ENCODE data around the gene LYST.

DNA sequence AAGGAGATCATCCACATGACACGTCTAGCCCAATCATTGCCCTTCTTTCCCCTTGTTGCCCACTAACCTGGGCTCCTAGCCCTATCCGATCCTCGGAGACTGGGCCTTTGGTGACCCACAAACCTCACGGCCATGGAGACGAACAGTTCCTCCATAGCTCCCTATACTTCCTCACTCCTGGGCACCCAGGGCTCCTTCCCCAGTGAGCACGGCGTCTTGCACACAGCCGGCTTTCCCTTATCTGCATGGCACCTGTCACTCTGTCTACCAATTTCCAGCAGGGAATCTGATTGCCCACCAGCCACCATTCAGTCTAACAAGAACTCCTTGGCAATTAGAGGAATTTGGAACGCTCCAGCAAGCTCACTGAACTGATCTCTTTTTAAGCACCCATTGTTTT, 220.2 kb downstream of the LYST start:
- TF ChIP-seq, protein P1, sequence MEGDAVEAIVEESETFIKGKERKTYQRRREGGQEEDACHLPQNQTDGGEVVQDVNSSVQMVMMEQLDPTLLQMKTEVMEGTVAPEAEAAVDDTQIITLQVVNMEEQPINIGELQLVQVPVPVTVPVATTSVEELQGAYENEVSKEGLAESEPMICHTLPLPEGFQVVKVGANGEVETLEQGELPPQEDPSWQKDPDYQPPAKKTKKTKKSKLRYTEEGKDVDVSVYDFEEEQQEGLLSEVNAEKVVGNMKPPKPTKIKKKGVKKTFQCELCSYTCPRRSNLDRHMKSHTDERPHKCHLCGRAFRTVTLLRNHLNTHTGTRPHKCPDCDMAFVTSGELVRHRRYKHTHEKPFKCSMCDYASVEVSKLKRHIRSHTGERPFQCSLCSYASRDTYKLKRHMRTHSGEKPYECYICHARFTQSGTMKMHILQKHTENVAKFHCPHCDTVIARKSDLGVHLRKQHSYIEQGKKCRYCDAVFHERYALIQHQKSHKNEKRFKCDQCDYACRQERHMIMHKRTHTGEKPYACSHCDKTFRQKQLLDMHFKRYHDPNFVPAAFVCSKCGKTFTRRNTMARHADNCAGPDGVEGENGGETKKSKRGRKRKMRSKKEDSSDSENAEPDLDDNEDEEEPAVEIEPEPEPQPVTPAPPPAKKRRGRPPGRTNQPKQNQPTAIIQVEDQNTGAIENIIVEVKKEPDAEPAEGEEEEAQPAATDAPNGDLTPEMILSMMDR (IDR thresholded peaks at IDR 0.05 in 8 of 11, conservative IDR thresholded peaks at IDR 0.05 in 3 of 11), result no peak
- no peak for TF ChIP-seq POLR2A (IDR thresholded peaks at IDR 0.05)

All from spleen (tissue), 7 donors.